Measurements from ENCODE around the gene COL4A1.

- no peak for TF ChIP-seq POLR2AphosphoS5 (IDR thresholded peaks at IDR 0.05; ENCODE audit: low read depth, low read length)
- TF ChIP-seq TAF1 (IDR thresholded peaks at IDR 0.05; ENCODE audit: borderline replicate concordance, insufficient read depth, low read length): no peak
- no peak for TF ChIP-seq REST (IDR thresholded peaks at IDR 0.05; ENCODE audit: insufficient read depth in 1 of 2, low read depth in 2 of 2, low read length in 2 of 2)
- TF ChIP-seq SIN3A (IDR thresholded peaks at IDR 0.05; ENCODE audit: borderline replicate concordance, insufficient read depth, low read length): no peak
- TF ChIP-seq FOXP2 (optimal IDR thresholded peaks at IDR 0.05; ENCODE audit: borderline replicate concordance, extremely low read depth, extremely low read length, insufficient read depth): no peak
Observed at GRCh38 chr13:110136660-110137585, 170.0 kb downstream of the COL4A1 start.
